OCI-LY7 (cell line): ENCODE results near the gene OPALIN. TPM values are rescaled to one million over a fixed set of nuclear protein-coding genes. Genes with fewer than 3 reads are reported as not detected.

Source experiments
- BruUV-seq: library from RNA; stranded (reverse); fragments of 400-500 nt; replicated peaks from 2 replicates; lab custom pipeline; 2021; lab: Mats Ljungman, UMichigan
- CTCF ChIA-PET: fragments of 300-600 bp; sonication (Branson Sonifier 250); formaldehyde crosslinking; loops from one replicate; lab custom pipeline; 2022; ENCODE audit warnings: antibody characterized with exemption; ENCODE audit not compliant: unreplicated experiment; lab: Charles Lee
- POLR2A ChIA-PET: fragments of 300-600 bp; sonication (Branson Sonifier 250); formaldehyde crosslinking; loops from one replicate; lab custom pipeline; 2022; ENCODE audit warnings: antibody characterized with exemption; lab: Charles Lee
- DNase-seq: peaks from one replicate; pipeline ENCODE4 v3.0.0-alpha.2; 2015; ENCODE audit warnings: low spot score
- H2AFZ ChIP-seq: fragments of 200-600 bp; sonication (generic), shearing (Covaris generic); 2 replicates; pipeline ENCODE4 v1.6.1; 2014; ENCODE audit warnings: mild to moderate bottlenecking, antibody characterized with exemption, low read length, moderate library complexity
- H3K27ac ChIP-seq: fragments of 200-600 bp; sonication (generic); 2 replicates; pipeline ENCODE4 v1.5.1; 2014; ENCODE audit warnings: mixed run types, low read depth, mild to moderate bottlenecking, moderate library complexity, low read length, inconsistent platforms; ENCODE audit not compliant: poor library complexity, severe bottlenecking
- H3K36me3 ChIP-seq: fragments of 200-600 bp; sonication (generic); 2 replicates; pipeline ENCODE4 v1.6.1; 2014; ENCODE audit warnings: mild to moderate bottlenecking, antibody characterized with exemption, low read length, moderate library complexity, mixed read lengths; ENCODE audit not compliant: insufficient read depth
- H3K4me1 ChIP-seq: fragments of 200-600 bp; sonication (generic); 2 replicates; pipeline ENCODE4 v1.5.1; 2014; ENCODE audit warnings: mild to moderate bottlenecking, low read length; ENCODE audit not compliant: insufficient read depth, poor library complexity, severe bottlenecking
- H3K4me2 ChIP-seq: fragments of 200-600 bp; sonication (generic); 2 replicates; pipeline ENCODE4 v1.6.1; 2014; ENCODE audit warnings: mild to moderate bottlenecking, low read length
- H3K4me3 ChIP-seq: fragments of 200-600 bp; sonication (generic); 2 replicates; pipeline ENCODE4 v1.5.1; 2014; ENCODE audit warnings: mild to moderate bottlenecking, low read depth, low read length; ENCODE audit not compliant: poor library complexity, severe bottlenecking
- H3K79me2 ChIP-seq: fragments of 200-600 bp; sonication (generic); 2 replicates; pipeline ENCODE4 v1.6.1; 2016; ENCODE audit warnings: low read depth, mild to moderate bottlenecking, low read length, moderate library complexity, mixed read lengths; ENCODE audit not compliant: insufficient read depth
- H3K9me2 ChIP-seq: fragments of 200-600 bp; sonication (generic); 2 replicates; pipeline ENCODE4 v1.6.1; 2016; ENCODE audit warnings: mild to moderate bottlenecking, low read length, mixed read lengths; ENCODE audit not compliant: insufficient read depth
- H3K9me3 ChIP-seq: fragments of 200-600 bp; sonication (generic); 2 replicates; pipeline ENCODE4 v1.6.1; 2014; ENCODE audit warnings: mild to moderate bottlenecking, mixed run types, low read length, mixed read lengths
- H4K20me1 ChIP-seq: fragments of 200-600 bp; sonication (generic); 2 replicates; pipeline ENCODE4 v1.6.1; 2014; ENCODE audit warnings: mild to moderate bottlenecking, antibody characterized with exemption, low read length, moderate library complexity, mixed read lengths; ENCODE audit not compliant: insufficient read depth
- CTCF ChIP-seq: fragments of 200-600 bp; sonication (generic); conservative IDR thresholded peaks from 2 replicates; pipeline ENCODE4 v1.5.1; 2014; ENCODE audit warnings: mild to moderate bottlenecking, antibody characterized with exemption, low read length, moderate library complexity, mixed read lengths
- EZH2phosphoT487 ChIP-seq: fragments of 200-600 bp; sonication (generic); IDR thresholded peaks from 2 replicates; pipeline ENCODE4 v1.6.1; 2018; ENCODE audit warnings: low read depth, borderline replicate concordance, mild to moderate bottlenecking, mixed run types, antibody characterized with exemption, low read length, moderate library complexity, mixed read lengths
- intact Hi-C: fragments of 100-400 bp; cut with micrococcal nuclease; formaldehyde crosslinking; loops from one replicate; pipeline ENCODE4 v1.10.0; 2022; ENCODE audit not compliant: unreplicated experiment
- total RNA-seq, 2 experiments: library from RNA; depleted of rRNA in 1 of 2; stranded (reverse); fragments of >200 nt in 1 of 2; shearing (Covaris generic) in 1 of 2; gene quantifications; 2 replicates each; pipeline ENCODE4 v1.2.3, GENCODE V29; 2014 to 2022

The OPALIN gene
- total RNA-seq, 2 experiments from 2014 or later: not detected

DNA sequence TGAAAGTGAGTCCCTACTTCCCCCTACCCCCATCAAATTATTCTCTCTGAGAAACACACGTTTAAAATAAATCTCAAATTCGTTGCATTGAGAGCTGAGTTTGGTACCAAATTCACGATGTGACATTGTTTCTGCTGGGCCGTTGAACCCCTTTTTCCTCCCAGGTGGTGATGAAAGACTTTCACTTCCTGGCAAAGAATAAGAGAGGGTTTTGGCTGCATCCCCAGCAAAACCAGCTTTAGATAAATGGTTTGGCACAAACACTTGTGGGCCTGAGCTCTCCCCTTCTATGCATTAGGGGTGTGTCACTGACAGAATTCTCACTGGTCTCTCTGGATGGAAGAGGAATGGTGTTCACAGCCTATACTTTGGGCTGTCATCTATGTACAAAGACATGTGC, 63.3 kb downstream of the OPALIN start:
- Histone ChIP-seq H3K27ac (peak overlapping the region; percentile 98), H3K9me2 (no peaks in the 10 kb centered on the region), H3K9me3 (no peaks in the 10 kb centered on the region), H4K20me1 (no peaks in the 10 kb centered on the region), H3K4me1 (peaks cover 99% of the 10 kb centered on the region), H2AFZ (peak overlapping the region; percentile 86), H3K79me2 (peaks cover 9% of the 10 kb centered on the region; the same call in 1 of the 2 replicates), H3K4me2 (peak overlapping the region; percentile 63), H3K4me3 (peak overlapping the region; percentile 27), H3K36me3 (no peaks in the 10 kb centered on the region)
- BruUV-seq: no TSS peak
- intact Hi-C loops: no loop called here
- POLR2A ChIA-PET: interaction anchor here (0.8 to 7.8 kb wide), 14 partner anchors 9 to 206 kb away, joined by 3 to 153 read pairs (median 5); partner anchors contain the start of genes BLNK and DNTT
- DNase-seq: peak; percentile 76
- TF ChIP-seq EZH2phosphoT487: no peak
- TF ChIP-seq CTCF: no peak
- CTCF ChIA-PET: interaction anchor here (0.6 to 5.8 kb wide), 3 partner anchors 11 to 66 kb away, joined by 3 to 104 read pairs (median 4); no protein-coding TSS in a partner anchor

Other genes starting within 250 kb of the OPALIN start
- 19.0 and 19.4 TPM in 2 replicates for gene ZNF518A, start 228.7 kb downstream of the OPALIN start, total RNA-seq (2014; rRNA removed; shearing (Covaris generic))
- gene ZNF518A, start 228.7 kb downstream of the OPALIN start, total RNA-seq (2022): 19.7 and 24.7 TPM in 2 replicates
- gene BLNK, start 87.4 kb downstream of the OPALIN start, total RNA-seq (2014; rRNA removed; shearing (Covaris generic)): 78.0 and 113 TPM in 2 replicates
- gene BLNK, start 87.4 kb downstream of the OPALIN start, total RNA-seq (2022): 182 and 201 TPM in 2 replicates
- 0.16 TPM in 1 of 2 replicates, not detected in the other for gene DNTT, start 54.6 kb downstream of the OPALIN start, total RNA-seq (2014; rRNA removed; shearing (Covaris generic))
- 0.18 and 0.32 TPM in 2 replicates for gene DNTT, start 54.6 kb downstream of the OPALIN start, total RNA-seq (2022)
- 0.18 and 1.1 TPM in 2 replicates for gene TLL2, start 154.9 kb upstream of the OPALIN start, total RNA-seq (2014; rRNA removed; shearing (Covaris generic))
- 0.87 and 0.97 TPM in 2 replicates for gene TLL2, start 154.9 kb upstream of the OPALIN start, total RNA-seq (2022)
- gene TM9SF3, start 228.0 kb upstream of the OPALIN start, total RNA-seq (2014; rRNA removed; shearing (Covaris generic)): 20.8 and 23.0 TPM in 2 replicates
- gene TM9SF3, start 228.0 kb upstream of the OPALIN start, total RNA-seq (2022): 80.2 and 88.8 TPM in 2 replicates